Central memory CD8-positive, alpha-beta T cell (primary cell): Measurements from ENCODE around the gene HPSE2.
"Not testable (repeated sequence)": the region's sequence is repeated elsewhere in the genome, so short reads cannot be mapped to it uniquely, and the experiment has no call there.

ENCODE experiments used
- ATAC-seq: fragments of 150-1000 bp; cut with Tn5 transposase; replicated peaks from 2 replicates; pipeline ENCODE4 v1.10.0; 2022; ENCODE audit warnings: mild to moderate bottlenecking, moderate FRiP score, moderate number of reproducible peaks; ENCODE audit not compliant: poor library complexity, severe bottlenecking; ENCODE audit errors: extremely low read depth
- DNase-seq, 2 donors: peaks; one replicate each; pipeline ENCODE4 v3.0.0; 2021; ENCODE audit warnings: low spot score in 2 of 2
- H3K27ac Mint-ChIP-seq: one replicate; pipeline ENCODE4 v1.8.0; 2022; ENCODE audit warnings: low read depth, mild to moderate bottlenecking, moderate library complexity, mixed read lengths
- H3K27me3 Mint-ChIP-seq: one replicate; pipeline ENCODE4 v1.8.0; 2022; ENCODE audit warnings: mixed read lengths
- H3K36me3 Mint-ChIP-seq: one replicate; pipeline ENCODE4 v1.8.0; 2022; ENCODE audit warnings: mild to moderate bottlenecking, moderate library complexity, mixed read lengths; ENCODE audit not compliant: insufficient read depth
- H3K4me1 Mint-ChIP-seq: one replicate; pipeline ENCODE4 v1.8.0; 2022; ENCODE audit warnings: mixed read lengths
- H3K4me3 Mint-ChIP-seq: one replicate; pipeline ENCODE4 v1.8.0; 2022; ENCODE audit warnings: mild to moderate bottlenecking, moderate library complexity, mixed read lengths
- H3K9me3 Mint-ChIP-seq: one replicate; pipeline ENCODE4 v1.8.0; 2022; ENCODE audit warnings: mixed read lengths

Gene HPSE2

GRCh38 chr10:98920807-98921206, 314.8 kb downstream of the HPSE2 start:
- Mint-ChIP-seq H3K27ac (no peak overlapping the region), H3K4me1 (no peaks in the 10 kb centered on the region), H3K36me3 (no peaks in the 10 kb centered on the region), H3K9me3 (no peaks in the 10 kb centered on the region), H3K4me3 (no peak overlapping the region), H3K27me3 (no peaks in the 10 kb centered on the region)
- no peak for DNase-seq
- no peak for ATAC-seq

GRCh38 chr10:98920360-98920759, 315.3 kb downstream of the HPSE2 start:
- Mint-ChIP-seq H3K36me3 (no peaks in the 10 kb centered on the region), H3K4me1 (no peaks in the 10 kb centered on the region), H3K27ac (no peak overlapping the region), H3K27me3 (no peaks in the 10 kb centered on the region), H3K4me3 (no peak overlapping the region), H3K9me3 (no peaks in the 10 kb centered on the region)
- ATAC-seq (no peak), DNase-seq (no peak)

- Mint-ChIP-seq H3K36me3 (no peaks in the 10 kb centered on the region), H3K4me1 (no peaks in the 10 kb centered on the region), H3K4me3 (no peak overlapping the region), H3K27ac (no peak overlapping the region), H3K9me3 (no peaks in the 10 kb centered on the region), H3K27me3 (no peaks in the 10 kb centered on the region)
- DNase-seq: no peak
- ATAC-seq: no peak
Measured at GRCh38 chr10:98919899-98920298, 315.8 kb downstream of the HPSE2 start.

- Mint-ChIP-seq H3K27ac (no peak overlapping the region), H3K36me3 (no peaks in the 10 kb centered on the region), H3K4me3 (no peak overlapping the region), H3K4me1 (no peaks in the 10 kb centered on the region), H3K27me3 (no peaks in the 10 kb centered on the region), H3K9me3 (no peaks in the 10 kb centered on the region)
- no peak for DNase-seq
- no peak for ATAC-seq
Measured at GRCh38 chr10:98917828-98918227, 317.8 kb downstream of the HPSE2 start.

- H3K36me3 Mint-ChIP-seq: no peaks in the 10 kb centered on the region
- H3K27me3 Mint-ChIP-seq: no peaks in the 10 kb centered on the region
- DNase-seq (no peak), ATAC-seq (no peak)
- no peaks in the 10 kb centered on the region for H3K4me1 Mint-ChIP-seq
- H3K27ac Mint-ChIP-seq: no peak overlapping the region
- H3K9me3 Mint-ChIP-seq: no peaks in the 10 kb centered on the region
- no peak overlapping the region for H3K4me3 Mint-ChIP-seq
Measured at GRCh38 chr10:98916526-98917125, 319.0 kb downstream of the HPSE2 start.

- ATAC-seq (no peak), DNase-seq (no peak)
- Mint-ChIP-seq H3K36me3 (no peaks in the 10 kb centered on the region), H3K27ac (no peak overlapping the region), H3K4me1 (no peaks in the 10 kb centered on the region), H3K27me3 (no peaks in the 10 kb centered on the region), H3K9me3 (no peaks in the 10 kb centered on the region), H3K4me3 (no peak overlapping the region)
Measured at GRCh38 chr10:98915911-98916310, 319.7 kb downstream of the HPSE2 start.

- Mint-ChIP-seq H3K27me3 (no peaks in the 10 kb centered on the region), H3K4me3 (no peak overlapping the region), H3K9me3 (no peaks in the 10 kb centered on the region), H3K36me3 (no peaks in the 10 kb centered on the region), H3K27ac (no peak overlapping the region), H3K4me1 (no peaks in the 10 kb centered on the region)
- no peak for DNase-seq
- ATAC-seq: no peak
Measured at GRCh38 chr10:98910546-98910945, 325.1 kb downstream of the HPSE2 start.

GRCh38 chr10:98910048-98910447, 325.6 kb downstream of the HPSE2 start:
- no peak for DNase-seq
- H3K27me3 Mint-ChIP-seq: no peaks in the 10 kb centered on the region
- no peak overlapping the region for H3K4me3 Mint-ChIP-seq
- no peak for ATAC-seq
- no peak overlapping the region for H3K27ac Mint-ChIP-seq
- H3K4me1 Mint-ChIP-seq: no peaks in the 10 kb centered on the region
- no peaks in the 10 kb centered on the region for H3K36me3 Mint-ChIP-seq
- H3K9me3 Mint-ChIP-seq: no peaks in the 10 kb centered on the region

GRCh38 chr10:98908868-98909267, 326.8 kb downstream of the HPSE2 start:
- no peak overlapping the region for H3K27ac Mint-ChIP-seq
- no peaks in the 10 kb centered on the region for H3K36me3 Mint-ChIP-seq
- no peaks in the 10 kb centered on the region for H3K9me3 Mint-ChIP-seq

GRCh38 chr10:98908247-98908646, 327.4 kb downstream of the HPSE2 start:
- not testable (repeated sequence) for H3K4me3 Mint-ChIP-seq, ATAC-seq, DNase-seq, H3K27ac Mint-ChIP-seq, H3K27me3 Mint-ChIP-seq, H3K36me3 Mint-ChIP-seq, H3K9me3 Mint-ChIP-seq, H3K4me1 Mint-ChIP-seq

More at GRCh38 chr10:98908868-98909267, 326.8 kb downstream of the HPSE2 start:
- no peak for ATAC-seq
- Mint-ChIP-seq H3K4me3 (no peak overlapping the region), H3K4me1 (no peaks in the 10 kb centered on the region), H3K27me3 (no peaks in the 10 kb centered on the region)
- DNase-seq: no peak

GRCh38 chr10:98901441-98902110, 334.1 kb downstream of the HPSE2 start:
- no peaks in the 10 kb centered on the region for H3K36me3 Mint-ChIP-seq
- no peak overlapping the region for H3K27ac Mint-ChIP-seq
- no peaks in the 10 kb centered on the region for H3K4me1 Mint-ChIP-seq
- DNase-seq (no peak), ATAC-seq (no peak)
- no peaks in the 10 kb centered on the region for H3K9me3 Mint-ChIP-seq
- no peak overlapping the region for H3K4me3 Mint-ChIP-seq
- no peaks in the 10 kb centered on the region for H3K27me3 Mint-ChIP-seq

GRCh38 chr10:98899018-98899417, 336.6 kb downstream of the HPSE2 start:
- Mint-ChIP-seq H3K4me1 (no peaks in the 10 kb centered on the region), H3K4me3 (no peak overlapping the region), H3K27me3 (no peaks in the 10 kb centered on the region), H3K27ac (no peak overlapping the region), H3K36me3 (no peaks in the 10 kb centered on the region), H3K9me3 (peaks cover 16% of the 10 kb centered on the region)
- ATAC-seq (no peak), DNase-seq (no peak)

GRCh38 chr10:98892523-98892922, 343.1 kb downstream of the HPSE2 start:
- no peaks in the 10 kb centered on the region for H3K36me3 Mint-ChIP-seq
- peaks cover 16% of the 10 kb centered on the region for H3K9me3 Mint-ChIP-seq
- H3K27ac Mint-ChIP-seq: no peak overlapping the region
- H3K4me3 Mint-ChIP-seq: no peak overlapping the region
- no peaks in the 10 kb centered on the region for H3K4me1 Mint-ChIP-seq
- ATAC-seq: no peak
- no peak for DNase-seq
- H3K27me3 Mint-ChIP-seq: no peaks in the 10 kb centered on the region
